CD14-positive monocyte (primary cell): Measurements from ENCODE around the gene AATK. TPM values are rescaled to one million over a fixed set of nuclear protein-coding genes. Genes with fewer than 3 reads are reported as not detected.

Experiments
- DNase-seq, 3 donors: peaks; one replicate each; pipeline ENCODE4 v3.0.0-alpha.2; 2011 to 2022
- H2AFZ ChIP-seq: 2 replicates; pipeline ENCODE4 v1.6.0; 2012; ENCODE audit warnings: mild to moderate bottlenecking, low read depth, low read length, inconsistent platforms; ENCODE audit not compliant: insufficient read depth, poor library complexity, severe bottlenecking
- H3K27ac ChIP-seq, 2 donors: 1 replicate in 1 of 2; 2 replicates in 1 of 2; pipeline ENCODE4 v1.5.1; 2012 to 2013; ENCODE audit warnings: low read length in 2 of 2, control low read depth in 1 of 2, inconsistent platforms in 1 of 2, low read depth in 1 of 2, mild to moderate bottlenecking in 1 of 2
- H3K27me3 ChIP-seq, 2 donors: one replicate each; pipeline versions ENCODE4 v1.6.0 to v1.6.1; 2011 to 2013; ENCODE audit warnings: low read length in 2 of 2; ENCODE audit not compliant: control insufficient read depth in 2 of 2, insufficient read depth in 2 of 2
- H3K36me3 ChIP-seq, 2 donors: replicated peaks in 1 of 2; 1 replicate in 1 of 2; 2 replicates in 1 of 2; pipeline versions ENCODE4 v1.5.1 to v1.6.1; 2012 to 2013; ENCODE audit warnings: low read length in 2 of 2, control low read depth in 1 of 2, inconsistent platforms in 1 of 2, mild to moderate bottlenecking in 1 of 2; ENCODE audit not compliant: insufficient read depth in 2 of 2, control insufficient read depth in 1 of 2
- H3K4me1 ChIP-seq, 2 donors: 1 replicate in 1 of 2; 2 replicates in 1 of 2; pipeline versions ENCODE4 v1.5.1 to v1.6.1; 2012 to 2013; ENCODE audit warnings: low read length in 2 of 2, control low read depth in 1 of 2, inconsistent platforms in 1 of 2, mild to moderate bottlenecking in 1 of 2, moderate library complexity in 1 of 2; ENCODE audit not compliant: insufficient read depth in 2 of 2, control insufficient read depth in 1 of 2
- H3K4me2 ChIP-seq: replicated peaks from 2 replicates; pipeline ENCODE3; 2012; ENCODE audit warnings: low read length, moderate library complexity, mild to moderate bottlenecking; ENCODE audit not compliant: poor library complexity, severe bottlenecking; ENCODE audit errors: extremely low read depth
- H3K4me3 ChIP-seq, 3 experiments: fragments of 200-600 bp in 1 of 3; sonication (generic) in 1 of 3; replicated peaks in 1 of 3; 1 replicate in 2 of 3; 2 replicates in 1 of 3; pipeline ENCODE4 v1.5.1; 2011 to 2013; ENCODE audit warnings: low read length in 3 of 3, mild to moderate bottlenecking in 3 of 3, control low read depth in 2 of 3, low read depth in 2 of 3, inconsistent platforms in 1 of 3, moderate library complexity in 1 of 3
- H3K79me2 ChIP-seq: 2 replicates; pipeline ENCODE4 v1.6.0; 2012; ENCODE audit warnings: mild to moderate bottlenecking, control low read depth, inconsistent platforms, low read length, moderate library complexity; ENCODE audit not compliant: insufficient read depth
- H3K9ac ChIP-seq: 2 replicates; pipeline ENCODE4 v1.6.0; 2017; ENCODE audit warnings: low read length, mild to moderate bottlenecking; ENCODE audit not compliant: insufficient read depth, poor library complexity, severe bottlenecking
- H3K9me3 ChIP-seq, 2 donors: replicated peaks in 1 of 2; 1 replicate in 1 of 2; 2 replicates in 1 of 2; pipeline versions ENCODE4 v1.5.1 to v1.6.1; 2012 to 2013; ENCODE audit warnings: low read length in 2 of 2, control low read depth in 1 of 2; ENCODE audit not compliant: control insufficient read depth in 1 of 2, insufficient read depth in 1 of 2
- H4K20me1 ChIP-seq: 2 replicates; pipeline ENCODE4 v1.6.0; 2012; ENCODE audit warnings: mild to moderate bottlenecking, low read length, control low read depth, moderate library complexity; ENCODE audit not compliant: insufficient read depth
- H3K27ac Mint-ChIP-seq, 7 donors: one replicate each; pipeline ENCODE4 v1.8.0; 2020; ENCODE audit warnings: mild to moderate bottlenecking in 7 of 7, mixed read lengths in 7 of 7, moderate library complexity in 6 of 7, inconsistent platforms in 2 of 7
- H3K27me3 Mint-ChIP-seq, 3 donors: one replicate each; pipeline ENCODE4 v1.8.0; 2021 to 2022; ENCODE audit warnings: low read depth in 3 of 3, mild to moderate bottlenecking in 3 of 3, mixed read lengths in 3 of 3, moderate library complexity in 3 of 3, inconsistent platforms in 1 of 3
- H3K36me3 Mint-ChIP-seq, 2 donors: one replicate each; pipeline ENCODE4 v1.8.0; 2020; ENCODE audit warnings: mixed read lengths in 2 of 2, inconsistent platforms in 1 of 2, mild to moderate bottlenecking in 1 of 2
- H3K4me1 Mint-ChIP-seq: one replicate; pipeline ENCODE4 v1.8.0; 2020; ENCODE audit warnings: mild to moderate bottlenecking, mixed read lengths
- H3K4me3 Mint-ChIP-seq, 2 donors: one replicate each; pipeline ENCODE4 v1.8.0; 2020; ENCODE audit warnings: mild to moderate bottlenecking in 2 of 2, mixed read lengths in 2 of 2, moderate library complexity in 1 of 2
- H3K9me3 Mint-ChIP-seq, 7 donors: one replicate each; pipeline ENCODE4 v1.8.0; 2020 to 2022; ENCODE audit warnings: mixed read lengths in 7 of 7, mild to moderate bottlenecking in 6 of 7, moderate library complexity in 6 of 7, inconsistent platforms in 2 of 7
- WGBS: methylation state at CpG from one replicate; pipeline ENCODE4 v1.1.5; 2013; ENCODE audit warnings: missing lambda C conversion rate; ENCODE audit not compliant: insufficient coverage; 5-methylcytosine and 5-hydroxymethylcytosine counted together
- intact Hi-C, 2 donors: fragments of 100-400 bp; cut with micrococcal nuclease; formaldehyde crosslinking; loops; one replicate each; pipeline versions ENCODE4 v1.15.0 to v1.15.1; 2023
- polyA plus RNA-seq, 3 donors: library from polyadenylated mRNA; depleted of rRNA in 1 of 3; unstranded in 2 of 3; stranded (reverse) in 1 of 3; fragments of 300-500 nt in 2 of 3; fragments of >200 nt in 1 of 3; fragmentation: Illumina TruSeq in 2 of 3; gene quantifications; 1 replicate in 2 of 3; 2 replicates in 1 of 3; pipeline ENCODE4 v1.2.3, GENCODE V29; 2012 to 2021
- TF ChIP-seq, protein P1 (sequence below): fragments of 200-600 bp; IDR thresholded peaks from one replicate; pipeline ENCODE4 v1.8.0; 2022; ENCODE audit warnings: antibody characterized with exemption, mild to moderate bottlenecking

The AATK gene
- polyA plus RNA-seq, 3 donors = 0.93 to 15.3 (median 2.0) TPM

DNA sequence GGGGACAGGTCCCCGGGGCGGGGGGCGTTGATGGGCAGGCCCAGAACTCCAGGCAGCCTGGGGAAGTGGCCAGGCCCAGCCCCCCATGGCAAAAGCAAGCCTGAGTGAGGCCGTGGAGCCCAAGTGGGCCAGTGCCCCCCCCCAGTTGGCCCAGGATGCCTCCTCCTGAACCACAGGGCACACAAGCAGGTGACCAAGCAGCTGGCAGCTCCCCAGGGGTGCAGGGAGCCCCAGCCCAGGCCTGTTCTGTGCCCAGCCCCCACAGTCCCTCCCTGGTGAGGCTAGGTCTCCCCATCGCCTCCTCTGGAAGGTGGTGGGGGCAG lies 38.9 kb downstream of the AATK start:
- H3K9me3 ChIP-seq = no peaks in the 10 kb centered on the region
- peaks cover 6 to 13% of the 10 kb centered on the region in 2 donors for H3K36me3 ChIP-seq
- H2AFZ ChIP-seq = no peak overlapping the region
- no peaks in the 10 kb centered on the region for H3K79me2 ChIP-seq
- no peaks in the 10 kb centered on the region for H3K27me3 ChIP-seq
- H3K4me3 Mint-ChIP-seq = no peak overlapping the region
- TF ChIP-seq, protein P1, sequence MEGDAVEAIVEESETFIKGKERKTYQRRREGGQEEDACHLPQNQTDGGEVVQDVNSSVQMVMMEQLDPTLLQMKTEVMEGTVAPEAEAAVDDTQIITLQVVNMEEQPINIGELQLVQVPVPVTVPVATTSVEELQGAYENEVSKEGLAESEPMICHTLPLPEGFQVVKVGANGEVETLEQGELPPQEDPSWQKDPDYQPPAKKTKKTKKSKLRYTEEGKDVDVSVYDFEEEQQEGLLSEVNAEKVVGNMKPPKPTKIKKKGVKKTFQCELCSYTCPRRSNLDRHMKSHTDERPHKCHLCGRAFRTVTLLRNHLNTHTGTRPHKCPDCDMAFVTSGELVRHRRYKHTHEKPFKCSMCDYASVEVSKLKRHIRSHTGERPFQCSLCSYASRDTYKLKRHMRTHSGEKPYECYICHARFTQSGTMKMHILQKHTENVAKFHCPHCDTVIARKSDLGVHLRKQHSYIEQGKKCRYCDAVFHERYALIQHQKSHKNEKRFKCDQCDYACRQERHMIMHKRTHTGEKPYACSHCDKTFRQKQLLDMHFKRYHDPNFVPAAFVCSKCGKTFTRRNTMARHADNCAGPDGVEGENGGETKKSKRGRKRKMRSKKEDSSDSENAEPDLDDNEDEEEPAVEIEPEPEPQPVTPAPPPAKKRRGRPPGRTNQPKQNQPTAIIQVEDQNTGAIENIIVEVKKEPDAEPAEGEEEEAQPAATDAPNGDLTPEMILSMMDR = no peak
- no peak overlapping the region for H3K4me3 ChIP-seq
- peaks cover 0 to 4% (median 0%) of the 10 kb centered on the region in 7 donors for H3K9me3 Mint-ChIP-seq
- no peak overlapping the region for H3K4me2 ChIP-seq
- no peak for DNase-seq
- H3K36me3 Mint-ChIP-seq = peaks cover 9 to 13% of the 10 kb centered on the region in 2 donors
- H3K27ac Mint-ChIP-seq = no peak overlapping the region
- H3K9ac ChIP-seq = no peak overlapping the region
- no peaks in the 10 kb centered on the region for H3K4me1 ChIP-seq
- peaks cover 0 to 5% (median 0%) of the 10 kb centered on the region in 3 donors for H3K27me3 Mint-ChIP-seq
- WGBS = 100% methylated on average over 2 of the region's 5 CpGs
- peaks cover 26% of the 10 kb centered on the region for H4K20me1 ChIP-seq
- intact Hi-C loops = no loop called here
- no peak overlapping the region for H3K27ac ChIP-seq
- no peaks in the 10 kb centered on the region for H3K4me1 Mint-ChIP-seq

DNA sequence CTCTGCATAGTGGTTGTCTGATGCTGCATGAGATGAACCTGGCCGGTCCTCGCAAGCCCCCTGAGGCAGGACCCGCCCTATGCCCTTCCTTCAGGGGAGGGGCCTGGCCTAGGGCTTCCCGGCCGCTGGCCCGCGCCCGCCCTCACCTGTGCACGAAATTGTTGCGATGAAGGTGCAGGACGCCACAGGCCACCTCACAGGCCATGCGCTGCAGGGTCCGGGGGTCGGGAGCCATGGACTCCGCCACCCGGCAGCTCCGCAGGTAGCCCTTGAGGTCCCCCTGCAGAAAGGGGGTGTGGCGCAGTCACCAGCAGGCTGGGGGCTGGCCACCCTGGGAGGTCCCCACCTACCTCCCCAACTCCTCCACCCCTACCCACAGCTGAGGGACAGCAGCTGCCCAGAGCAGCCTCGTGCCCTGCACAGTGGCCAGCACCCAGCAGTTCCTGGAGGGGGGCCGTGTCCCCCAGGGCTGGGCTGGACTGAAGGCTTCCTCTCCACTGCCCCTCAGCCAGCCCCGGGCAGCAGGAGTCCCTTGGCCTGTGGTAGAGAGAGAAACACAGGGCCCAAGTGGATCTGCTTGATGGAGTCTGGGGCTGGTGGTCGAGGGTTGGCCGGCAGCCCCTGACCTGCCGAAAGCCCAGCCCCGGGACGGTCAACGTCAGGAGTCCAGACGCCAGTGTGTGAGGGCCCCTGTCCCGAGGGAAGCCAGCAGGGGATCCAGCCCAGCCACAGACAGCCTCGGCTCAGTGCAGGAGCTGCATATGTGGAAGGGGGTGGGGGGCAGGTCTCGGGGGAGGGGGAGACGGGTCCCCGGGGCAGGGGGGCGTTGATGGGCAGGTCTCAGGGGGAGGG lies 39.5 kb downstream of the AATK start:
- peaks cover 20% of the 10 kb centered on the region for H4K20me1 ChIP-seq
- WGBS = 96% methylated on average over 15 of the region's 34 CpGs

More for the DNA sequence above, 39.5 kb downstream of the AATK start:
- peaks cover 8 to 13% of the 10 kb centered on the region in 2 donors for H3K36me3 ChIP-seq
- no peaks in the 10 kb centered on the region for H3K9me3 ChIP-seq
- Mint-ChIP-seq H3K27ac (no peak overlapping the region), H3K4me1 (no peaks in the 10 kb centered on the region), H3K4me3 (no peak overlapping the region), H3K36me3 (peaks cover 9 to 13% of the 10 kb centered on the region in 2 donors), H3K27me3 (peaks cover 0 to 4% (median 0%) of the 10 kb centered on the region in 3 donors), H3K9me3 (peaks cover 0 to 4% (median 0%) of the 10 kb centered on the region in 7 donors)
- H2AFZ ChIP-seq = no peak overlapping the region
- H3K4me3 ChIP-seq = no peak overlapping the region
- no peak overlapping the region for H3K9ac ChIP-seq
- H3K79me2 ChIP-seq = no peaks in the 10 kb centered on the region
- no peak overlapping the region for H3K27ac ChIP-seq
- no peaks in the 10 kb centered on the region for H3K4me1 ChIP-seq
- TF ChIP-seq, protein P1 = no peak
- no peak overlapping the region for H3K4me2 ChIP-seq
- H3K27me3 ChIP-seq = no peaks in the 10 kb centered on the region
- intact Hi-C loops = no loop called here
- DNase-seq = no peak
